ENCODE data around the gene NMU.

DNA sequence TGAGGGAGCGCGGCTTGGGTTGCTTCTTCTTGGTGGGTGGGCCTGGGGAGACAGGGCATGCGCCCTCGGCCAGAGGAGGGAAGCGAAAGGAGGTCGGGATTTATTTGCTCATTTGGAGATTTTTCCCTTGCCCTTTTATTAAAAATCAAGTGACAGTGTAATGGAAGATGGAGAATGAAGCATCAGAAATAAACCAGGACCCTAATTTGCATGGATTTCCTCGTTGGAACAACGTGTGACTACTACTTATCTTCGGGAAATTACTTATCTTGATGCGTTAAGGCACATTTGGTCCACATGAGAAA is 88.7 kb downstream of the NMU start:
- no peak for TF ChIP-seq CTCF (IDR thresholded peaks at IDR 0.05)
- TF ChIP-seq POLR2A (IDR thresholded peaks at IDR 0.05): no peak
